H9 (cell line): ENCODE results near the gene HNF4A. TPM values are rescaled to one million over a fixed set of nuclear protein-coding genes. Genes with fewer than 3 reads are reported as not detected.
A peak's percentile ranks its signal among the peaks of the same experiment; 100 is the strongest.

Experiments
- DNase-seq: peaks from one replicate; pipeline ENCODE4 v3.0.0-alpha.2; 2017
- H2AFZ ChIP-seq: one replicate; pipeline ENCODE4 v1.6.1; 2013; ENCODE audit warnings: mild to moderate bottlenecking, low read length, control low read depth, moderate library complexity
- H2AK5ac ChIP-seq: 2 replicates; pipeline ENCODE4 v1.6.1; 2013; ENCODE audit warnings: low read length, control low read depth, mixed read lengths; ENCODE audit not compliant: insufficient read length
- H2BK120ac ChIP-seq: one replicate; pipeline ENCODE4 v1.6.1; 2013; ENCODE audit warnings: low read depth, mild to moderate bottlenecking, low read length, control low read depth, inconsistent platforms; ENCODE audit not compliant: poor library complexity, severe bottlenecking
- H2BK12ac ChIP-seq: 2 replicates; pipeline ENCODE4 v1.6.1; 2013; ENCODE audit warnings: low read length, control low read depth, mixed read lengths, low read depth; ENCODE audit not compliant: insufficient read length
- H2BK15ac ChIP-seq: 2 replicates; pipeline ENCODE4 v1.6.1; 2013; ENCODE audit warnings: low read depth, low read length, control low read depth
- H2BK20ac ChIP-seq: one replicate; pipeline ENCODE4 v1.6.1; 2013; ENCODE audit warnings: low read depth, mild to moderate bottlenecking, low read length, control low read depth, inconsistent platforms; ENCODE audit not compliant: poor library complexity, severe bottlenecking
- H2BK5ac ChIP-seq: 2 replicates; pipeline ENCODE4 v1.6.1; 2013; ENCODE audit warnings: low read length, control low read depth, mixed read lengths; ENCODE audit not compliant: insufficient read length
- H3K14ac ChIP-seq: 2 replicates; pipeline ENCODE4 v1.6.1; 2013; ENCODE audit warnings: low read length, control low read depth; ENCODE audit not compliant: insufficient read depth
- H3K18ac ChIP-seq: 2 replicates; pipeline ENCODE4 v1.6.1; 2013; ENCODE audit warnings: low read depth, mild to moderate bottlenecking, mixed read lengths, low read length, control low read depth; ENCODE audit not compliant: insufficient read length
- H3K23ac ChIP-seq: 2 replicates; pipeline ENCODE4 v1.6.1; 2013; ENCODE audit warnings: low read length, control low read depth, mixed read lengths, low read depth; ENCODE audit not compliant: insufficient read length
- H3K23me2 ChIP-seq: 2 replicates; pipeline ENCODE4 v1.6.1; 2013; ENCODE audit warnings: low read depth, mild to moderate bottlenecking, mixed read lengths, low read length, control low read depth; ENCODE audit not compliant: insufficient read length, poor library complexity, severe bottlenecking
- H3K27ac ChIP-seq: 2 replicates; pipeline ENCODE4 v1.5.1; 2013; ENCODE audit warnings: low read length, control low read depth, mixed read lengths, low read depth; ENCODE audit not compliant: insufficient read length
- H3K27me3 ChIP-seq: 2 replicates; pipeline ENCODE4 v1.6.1; 2013; ENCODE audit warnings: low read length, control low read depth, inconsistent platforms; ENCODE audit not compliant: insufficient read depth
- H3K4ac ChIP-seq: 2 replicates; pipeline ENCODE4 v1.6.1; 2013; ENCODE audit warnings: low read depth, mild to moderate bottlenecking, control low read depth, inconsistent platforms, low read length, moderate library complexity
- H3K4me1 ChIP-seq: 2 replicates; pipeline ENCODE4 v1.6.1; 2013; ENCODE audit warnings: low read length, control low read depth, inconsistent platforms; ENCODE audit not compliant: insufficient read depth
- H3K4me2 ChIP-seq: 2 replicates; pipeline ENCODE4 v1.6.1; 2013; ENCODE audit warnings: low read length, control low read depth, mixed read lengths; ENCODE audit not compliant: insufficient read length, insufficient read depth
- H3K56ac ChIP-seq: 2 replicates; pipeline ENCODE4 v1.6.1; 2013; ENCODE audit warnings: low read depth, mild to moderate bottlenecking, mixed read lengths, low read length, control low read depth; ENCODE audit not compliant: insufficient read length
- H3K79me1 ChIP-seq: 2 replicates; pipeline ENCODE4 v1.6.1; 2013; ENCODE audit warnings: low read depth, mild to moderate bottlenecking, moderate library complexity, low read length, control low read depth, inconsistent platforms; ENCODE audit not compliant: insufficient read depth, poor library complexity, severe bottlenecking
- H3K79me2 ChIP-seq: 2 replicates; pipeline ENCODE4 v1.6.1; 2013; ENCODE audit warnings: low read length, control low read depth, inconsistent platforms; ENCODE audit not compliant: insufficient read depth
- H3K9ac ChIP-seq: 2 replicates; pipeline ENCODE4 v1.6.1; 2013; ENCODE audit warnings: low read length, control low read depth, mixed read lengths; ENCODE audit not compliant: insufficient read length; ENCODE audit errors: extremely low read depth
- H3K9me3 ChIP-seq: one replicate; pipeline ENCODE4 v1.6.1; 2013; ENCODE audit warnings: low read depth, low read length, inconsistent platforms; ENCODE audit not compliant: control insufficient read depth
- H3T11ph ChIP-seq: one replicate; pipeline ENCODE4 v1.6.1; 2013; ENCODE audit warnings: mild to moderate bottlenecking, low read length, control low read depth, inconsistent platforms
- H4K20me1 ChIP-seq: one replicate; pipeline ENCODE4 v1.6.1; 2013; ENCODE audit not compliant: control insufficient read depth, insufficient read length, insufficient read depth
- H4K5ac ChIP-seq: 2 replicates; pipeline ENCODE4 v1.6.1; 2013; ENCODE audit warnings: low read depth, mild to moderate bottlenecking, mixed read lengths, low read length, control low read depth; ENCODE audit not compliant: insufficient read length
- H4K8ac ChIP-seq: replicated peaks from 2 replicates; pipeline ENCODE4 v1.6.1; 2013; ENCODE audit warnings: low read length, control low read depth, mixed read lengths, low read depth; ENCODE audit not compliant: insufficient read length
- H4K91ac ChIP-seq: 2 replicates; pipeline ENCODE4 v1.6.1; 2013; ENCODE audit warnings: low read depth, mild to moderate bottlenecking, moderate library complexity, mixed read lengths, low read length, control low read depth; ENCODE audit not compliant: insufficient read length
- H3K27ac Mint-ChIP-seq, 3 experiments: 2 replicates in 2 of 3; 3 replicates in 1 of 3; pipeline ENCODE4 v1.8.0; 2020 to 2021; ENCODE audit warnings: mixed read lengths in 3 of 3, mild to moderate bottlenecking in 1 of 3, moderate library complexity in 1 of 3
- H3K27me3 Mint-ChIP-seq: 2 replicates; pipeline ENCODE4 v1.8.0; 2021; ENCODE audit warnings: low read depth, mild to moderate bottlenecking, moderate library complexity, mixed read lengths
- H3K36me3 Mint-ChIP-seq, 3 experiments: 2 replicates in 2 of 3; 3 replicates in 1 of 3; pipeline ENCODE4 v1.8.0; 2020 to 2021; ENCODE audit warnings: low read depth in 3 of 3, mixed read lengths in 3 of 3; ENCODE audit not compliant: insufficient read depth in 1 of 3
- H3K4me1 Mint-ChIP-seq, 2 experiments: 2 replicates each; pipeline ENCODE4 v1.8.0; 2020; ENCODE audit warnings: mixed read lengths in 2 of 2
- H3K4me3 Mint-ChIP-seq, 2 experiments: 2 replicates in 1 of 2; 3 replicates in 1 of 2; pipeline ENCODE4 v1.8.0; 2020 to 2021; ENCODE audit warnings: mild to moderate bottlenecking in 2 of 2, mixed read lengths in 2 of 2, moderate library complexity in 1 of 2
- H3K9me3 Mint-ChIP-seq, 2 experiments: 2 replicates in 1 of 2; 3 replicates in 1 of 2; pipeline ENCODE4 v1.8.0; 2020; ENCODE audit warnings: mild to moderate bottlenecking in 2 of 2, mixed read lengths in 2 of 2, moderate library complexity in 1 of 2
- WGBS: extraction: QIAGEN DNeasy Blood & Tissue Kit; methylation state at CpG from one replicate; pipeline ENCODE4 v1.1.7; 2013; ENCODE audit warnings: missing lambda C conversion rate, low lambda C conversion rate, mixed read lengths; ENCODE audit not compliant: insufficient read length; ENCODE audit errors: extremely low coverage; 5-methylcytosine and 5-hydroxymethylcytosine counted together
- total RNA-seq: library from RNA; stranded (reverse); gene quantifications from 2 replicates; pipeline ENCODE4 v1.2.1, GENCODE V29; 2021
- TF ChIP-seq, protein P1 (sequence below): fragments of 200-600 bp; sonication (generic); conservative IDR thresholded peaks from 3 replicates; pipeline ENCODE4 v1.8.0; 2021; ENCODE audit warnings: antibody characterized with exemption, mild to moderate bottlenecking

Gene HNF4A
- total RNA-seq, 1 experiment from 2014 or later, result not detected

DNA sequence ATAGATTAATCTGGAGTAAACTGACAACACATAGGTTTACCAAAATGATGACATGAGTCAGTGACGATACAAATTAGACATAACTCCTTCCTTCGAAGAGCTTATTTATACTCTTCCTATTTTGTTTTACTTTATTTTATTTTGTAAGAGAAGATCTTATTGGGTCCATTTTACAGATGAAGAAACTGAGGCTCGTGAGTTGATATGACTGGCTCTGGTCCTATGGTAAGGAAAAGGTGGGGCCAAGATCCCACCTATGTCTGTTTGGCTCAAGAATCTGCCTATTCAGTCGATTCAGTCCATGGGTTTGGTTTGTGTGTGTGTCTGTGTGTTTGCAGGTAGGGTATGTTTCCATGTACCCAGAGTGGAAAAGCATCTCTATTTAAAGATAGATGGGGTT, 27.1 kb upstream of the HNF4A start:
- Histone ChIP-seq H3K9me3 (no peaks in the 10 kb centered on the region), H2BK12ac (no peak overlapping the region), H3K9ac (no peak overlapping the region), H3K23ac (no peak overlapping the region), H3K4me2 (no peak overlapping the region), H2BK120ac (no peak overlapping the region), H3K4me1 (no peaks in the 10 kb centered on the region; the same call in 1 of the 2 replicates), H3K14ac (no peak overlapping the region), H4K20me1 (no peaks in the 10 kb centered on the region), H4K8ac (no peak overlapping the region), H2BK20ac (no peak overlapping the region), H3K56ac (no peak overlapping the region), H3K79me2 (no peaks in the 10 kb centered on the region), H4K5ac (no peak overlapping the region), H2BK5ac (no peak overlapping the region), H3K27me3 (no peaks in the 10 kb centered on the region), H3K23me2 (no peaks in the 10 kb centered on the region), H3K79me1 (no peaks in the 10 kb centered on the region), H2AK5ac (no peak overlapping the region), H3K18ac (no peak overlapping the region), H2AFZ (no peak overlapping the region), H4K91ac (no peak overlapping the region), H3T11ph (no peak overlapping the region), H3K4ac (no peak overlapping the region), H2BK15ac (no peak overlapping the region), H3K27ac (no peak overlapping the region)
- TF ChIP-seq, protein P1, sequence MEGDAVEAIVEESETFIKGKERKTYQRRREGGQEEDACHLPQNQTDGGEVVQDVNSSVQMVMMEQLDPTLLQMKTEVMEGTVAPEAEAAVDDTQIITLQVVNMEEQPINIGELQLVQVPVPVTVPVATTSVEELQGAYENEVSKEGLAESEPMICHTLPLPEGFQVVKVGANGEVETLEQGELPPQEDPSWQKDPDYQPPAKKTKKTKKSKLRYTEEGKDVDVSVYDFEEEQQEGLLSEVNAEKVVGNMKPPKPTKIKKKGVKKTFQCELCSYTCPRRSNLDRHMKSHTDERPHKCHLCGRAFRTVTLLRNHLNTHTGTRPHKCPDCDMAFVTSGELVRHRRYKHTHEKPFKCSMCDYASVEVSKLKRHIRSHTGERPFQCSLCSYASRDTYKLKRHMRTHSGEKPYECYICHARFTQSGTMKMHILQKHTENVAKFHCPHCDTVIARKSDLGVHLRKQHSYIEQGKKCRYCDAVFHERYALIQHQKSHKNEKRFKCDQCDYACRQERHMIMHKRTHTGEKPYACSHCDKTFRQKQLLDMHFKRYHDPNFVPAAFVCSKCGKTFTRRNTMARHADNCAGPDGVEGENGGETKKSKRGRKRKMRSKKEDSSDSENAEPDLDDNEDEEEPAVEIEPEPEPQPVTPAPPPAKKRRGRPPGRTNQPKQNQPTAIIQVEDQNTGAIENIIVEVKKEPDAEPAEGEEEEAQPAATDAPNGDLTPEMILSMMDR, result no peak
- Mint-ChIP-seq H3K27ac (peak overlapping the region in 2 of 3 experiments; percentile 1 to 34; a peak in 1 of 7 replicates), H3K9me3 (peaks cover 2 to 3% of the 10 kb centered on the region in 2 experiments; a peak in 4 of 5 replicates), H3K27me3 (peaks cover 2% of the 10 kb centered on the region), H3K4me3 (no peak overlapping the region), H3K36me3 (peaks cover 0 to 2% (median 0%) of the 10 kb centered on the region in 3 experiments; a peak in 1 of 7 replicates), H3K4me1 (peaks cover 12 to 13% of the 10 kb centered on the region in 2 experiments)
- no CpG with 5 or more reads among the region's 4 CpGs for WGBS
- no peak for DNase-seq
